Astrocyte (in vitro differentiated cells and primary cell): ENCODE data around the gene PATE1. TPM values are rescaled to one million over a fixed set of nuclear protein-coding genes. Genes with fewer than 3 reads are reported as not detected.
A peak's percentile ranks its signal among the peaks of the same experiment; 100 is the strongest.

ENCODE experiments used
- DNase-seq: peaks from one replicate; pipeline ENCODE4 v3.0.0-alpha.2; 2010; ENCODE audit warnings: low read depth
- FAIRE-seq: peaks from 2 replicates; lab custom pipeline; 2011; peaks lifted over from hg19 to GRCh38; lab: Jason Lieb, UNC
- H2AFZ ChIP-seq: 2 replicates; pipeline ENCODE4 v1.6.0; 2012; ENCODE audit warnings: low read depth, low read length, inconsistent platforms
- H3K27ac ChIP-seq: 2 replicates; pipeline ENCODE4 v1.5.1; 2011; ENCODE audit warnings: low read depth, low read length, inconsistent platforms
- H3K27me3 ChIP-seq: 2 replicates; pipeline ENCODE4 v1.6.0; 2011; ENCODE audit warnings: low read length, inconsistent platforms; ENCODE audit not compliant: insufficient read depth
- H3K36me3 ChIP-seq: 2 replicates; pipeline ENCODE4 v1.5.1; 2011; ENCODE audit warnings: low read length, inconsistent platforms; ENCODE audit not compliant: insufficient read depth
- H3K4me1 ChIP-seq: 2 replicates; pipeline ENCODE4 v1.5.1; 2011; ENCODE audit warnings: low read length, inconsistent platforms; ENCODE audit not compliant: insufficient read depth
- H3K4me2 ChIP-seq: 2 replicates; pipeline ENCODE4 v1.6.0; 2012; ENCODE audit warnings: low read length, inconsistent platforms
- H3K4me3 ChIP-seq: 2 replicates; pipeline ENCODE4 v1.5.1; 2011; ENCODE audit warnings: low read depth, mild to moderate bottlenecking, low read length, inconsistent platforms; ENCODE audit not compliant: insufficient read depth
- H3K79me2 ChIP-seq: 2 replicates; pipeline ENCODE4 v1.6.0; 2012; ENCODE audit warnings: mild to moderate bottlenecking, low read length, inconsistent platforms; ENCODE audit not compliant: insufficient read depth
- H3K9ac ChIP-seq: 2 replicates; pipeline ENCODE4 v1.6.0; 2012; ENCODE audit warnings: mild to moderate bottlenecking, low read length, inconsistent platforms
- H3K9me3 ChIP-seq: 2 replicates; pipeline ENCODE4 v1.5.1; 2012; ENCODE audit warnings: low read depth, mild to moderate bottlenecking, low read length, inconsistent platforms; ENCODE audit not compliant: insufficient read depth
- H4K20me1 ChIP-seq: 2 replicates; pipeline ENCODE4 v1.6.0; 2012; ENCODE audit warnings: low read length, inconsistent platforms; ENCODE audit not compliant: insufficient read depth
- H3K27ac Mint-ChIP-seq: one replicate; pipeline ENCODE4 v1.8.0; 2021; ENCODE audit warnings: mild to moderate bottlenecking, mixed read lengths; ENCODE audit not compliant: unreplicated experiment
- H3K27me3 Mint-ChIP-seq: one replicate; pipeline ENCODE4 v1.8.0; 2021; ENCODE audit warnings: low read depth, mixed read lengths; ENCODE audit not compliant: unreplicated experiment
- H3K36me3 Mint-ChIP-seq: one replicate; pipeline ENCODE4 v1.8.0; 2021; ENCODE audit warnings: low read depth, mixed read lengths; ENCODE audit not compliant: unreplicated experiment
- H3K4me1 Mint-ChIP-seq: one replicate; pipeline ENCODE4 v1.8.0; 2021; ENCODE audit warnings: low read depth, mixed read lengths; ENCODE audit not compliant: unreplicated experiment
- H3K4me3 Mint-ChIP-seq: one replicate; pipeline ENCODE4 v1.8.0; 2021; ENCODE audit warnings: mild to moderate bottlenecking, moderate library complexity, mixed read lengths; ENCODE audit not compliant: unreplicated experiment
- H3K9me3 Mint-ChIP-seq: one replicate; pipeline ENCODE4 v1.8.0; 2021; ENCODE audit warnings: mild to moderate bottlenecking, mixed read lengths; ENCODE audit not compliant: unreplicated experiment
- EZH2 ChIP-seq: IDR thresholded peaks from 2 replicates; pipeline ENCODE4 v1.6.1; 2012; ENCODE audit warnings: mild to moderate bottlenecking, low read length, inconsistent platforms; ENCODE audit not compliant: insufficient read depth
- total RNA-seq: library from RNA; stranded (reverse); gene quantifications from 2 replicates; pipeline ENCODE4 v1.2.1, GENCODE V29; 2021
- TF ChIP-seq, protein P1 (sequence below): IDR thresholded peaks from 2 replicates; pipeline ENCODE4 v1.5.1; 2011; ENCODE audit warnings: low read depth, mild to moderate bottlenecking, inconsistent platforms, low read length, moderate library complexity; ENCODE audit not compliant: insufficient read depth

The PATE1 gene
- total RNA-seq, 1 donor from 2014 or later = not detected

DNA sequence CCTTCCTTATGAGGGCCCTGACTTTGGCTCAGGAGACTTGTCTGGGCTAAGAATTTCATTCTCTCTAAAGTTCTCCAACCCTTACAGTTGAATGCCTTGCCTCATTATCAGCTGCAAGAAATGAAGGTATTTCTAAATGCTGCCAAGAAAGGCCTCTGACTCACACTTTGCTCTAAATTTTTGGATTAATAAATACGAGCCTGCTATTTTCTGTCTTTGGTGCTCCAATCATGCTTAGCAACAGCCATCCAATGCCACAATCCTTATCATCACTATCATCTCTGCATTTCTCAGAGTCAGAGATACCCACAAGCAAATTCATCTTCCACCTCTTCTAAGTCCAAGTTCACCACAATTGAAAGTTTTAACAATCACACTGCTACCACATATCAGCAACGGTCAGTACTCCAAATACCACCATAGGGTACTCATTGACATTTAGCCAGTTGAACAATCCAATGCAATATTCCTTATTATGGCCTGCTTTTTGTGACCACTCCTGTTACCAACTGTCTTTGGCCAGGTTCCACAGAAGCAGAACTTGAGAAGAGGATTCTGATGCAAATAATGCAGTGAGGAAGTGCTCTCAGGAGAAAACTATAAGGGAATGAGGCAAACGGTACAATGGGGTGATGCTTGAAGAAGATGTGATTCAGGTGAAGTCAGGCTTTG, 26.9 kb downstream of the PATE1 start:
- H4K20me1 ChIP-seq = no peaks in the 10 kb centered on the region
- no peaks in the 10 kb centered on the region for H3K36me3 ChIP-seq
- H3K4me1 ChIP-seq = peaks cover 14% of the 10 kb centered on the region
- DNase-seq (peak; percentile 100), FAIRE-seq (peak; percentile 92)
- no peak overlapping the region for H2AFZ ChIP-seq
- H3K27me3 ChIP-seq = no peaks in the 10 kb centered on the region
- Mint-ChIP-seq H3K9me3 (peaks cover 5% of the 10 kb centered on the region), H3K27ac (peak overlapping the region; percentile 13), H3K4me1 (peaks cover 16% of the 10 kb centered on the region), H3K36me3 (no peaks in the 10 kb centered on the region), H3K27me3 (peaks cover 28% of the 10 kb centered on the region), H3K4me3 (no peak overlapping the region)
- H3K79me2 ChIP-seq = no peaks in the 10 kb centered on the region
- TF ChIP-seq EZH2 = no peak
- TF ChIP-seq, protein P1, sequence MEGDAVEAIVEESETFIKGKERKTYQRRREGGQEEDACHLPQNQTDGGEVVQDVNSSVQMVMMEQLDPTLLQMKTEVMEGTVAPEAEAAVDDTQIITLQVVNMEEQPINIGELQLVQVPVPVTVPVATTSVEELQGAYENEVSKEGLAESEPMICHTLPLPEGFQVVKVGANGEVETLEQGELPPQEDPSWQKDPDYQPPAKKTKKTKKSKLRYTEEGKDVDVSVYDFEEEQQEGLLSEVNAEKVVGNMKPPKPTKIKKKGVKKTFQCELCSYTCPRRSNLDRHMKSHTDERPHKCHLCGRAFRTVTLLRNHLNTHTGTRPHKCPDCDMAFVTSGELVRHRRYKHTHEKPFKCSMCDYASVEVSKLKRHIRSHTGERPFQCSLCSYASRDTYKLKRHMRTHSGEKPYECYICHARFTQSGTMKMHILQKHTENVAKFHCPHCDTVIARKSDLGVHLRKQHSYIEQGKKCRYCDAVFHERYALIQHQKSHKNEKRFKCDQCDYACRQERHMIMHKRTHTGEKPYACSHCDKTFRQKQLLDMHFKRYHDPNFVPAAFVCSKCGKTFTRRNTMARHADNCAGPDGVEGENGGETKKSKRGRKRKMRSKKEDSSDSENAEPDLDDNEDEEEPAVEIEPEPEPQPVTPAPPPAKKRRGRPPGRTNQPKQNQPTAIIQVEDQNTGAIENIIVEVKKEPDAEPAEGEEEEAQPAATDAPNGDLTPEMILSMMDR = no peak
- H3K4me3 ChIP-seq = no peak overlapping the region
- peak overlapping the region; percentile 21 for H3K4me2 ChIP-seq
- H3K9ac ChIP-seq = no peak overlapping the region
- H3K27ac ChIP-seq = no peak overlapping the region
- no peaks in the 10 kb centered on the region for H3K9me3 ChIP-seq

DNA sequence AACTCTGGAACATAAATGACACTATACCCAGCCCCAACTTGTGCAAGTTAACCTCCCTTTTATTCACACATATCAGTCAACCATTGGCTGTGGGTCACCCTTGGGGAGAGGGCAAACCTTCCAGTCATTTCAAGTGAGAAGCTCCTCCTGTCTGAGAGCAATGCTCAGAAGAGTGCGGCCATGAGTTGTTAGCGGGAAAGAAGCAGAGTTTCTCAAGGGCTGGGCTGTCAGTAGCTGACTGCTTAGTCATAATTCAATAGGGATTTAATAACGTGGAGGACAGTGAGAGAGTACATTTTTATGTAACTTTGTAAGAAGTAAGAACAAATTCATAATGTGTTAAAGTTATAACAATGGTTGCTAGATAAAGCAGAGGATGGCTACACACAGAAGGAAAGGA, 27.4 kb downstream of the PATE1 start:
- Mint-ChIP-seq H3K4me1 (peaks cover 16% of the 10 kb centered on the region), H3K27ac (peak overlapping the region; percentile 59), H3K27me3 (peaks cover 24% of the 10 kb centered on the region), H3K36me3 (no peaks in the 10 kb centered on the region), H3K9me3 (peaks cover 5% of the 10 kb centered on the region), H3K4me3 (no peak overlapping the region)
- no peaks in the 10 kb centered on the region for H4K20me1 ChIP-seq
- H3K79me2 ChIP-seq = no peaks in the 10 kb centered on the region
- H3K36me3 ChIP-seq = no peaks in the 10 kb centered on the region
- H3K27ac ChIP-seq = no peak overlapping the region
- H3K4me3 ChIP-seq = no peak overlapping the region
- no peaks in the 10 kb centered on the region for H3K27me3 ChIP-seq
- peak; percentile 73 for DNase-seq
- no peak for FAIRE-seq
- H3K9me3 ChIP-seq = no peaks in the 10 kb centered on the region
- no peak overlapping the region for H3K9ac ChIP-seq
- H2AFZ ChIP-seq = no peak overlapping the region
- H3K4me2 ChIP-seq = peak overlapping the region; percentile 21
- no peak for TF ChIP-seq EZH2
- TF ChIP-seq, protein P1 = no peak
- peaks cover 14% of the 10 kb centered on the region for H3K4me1 ChIP-seq

DNA sequence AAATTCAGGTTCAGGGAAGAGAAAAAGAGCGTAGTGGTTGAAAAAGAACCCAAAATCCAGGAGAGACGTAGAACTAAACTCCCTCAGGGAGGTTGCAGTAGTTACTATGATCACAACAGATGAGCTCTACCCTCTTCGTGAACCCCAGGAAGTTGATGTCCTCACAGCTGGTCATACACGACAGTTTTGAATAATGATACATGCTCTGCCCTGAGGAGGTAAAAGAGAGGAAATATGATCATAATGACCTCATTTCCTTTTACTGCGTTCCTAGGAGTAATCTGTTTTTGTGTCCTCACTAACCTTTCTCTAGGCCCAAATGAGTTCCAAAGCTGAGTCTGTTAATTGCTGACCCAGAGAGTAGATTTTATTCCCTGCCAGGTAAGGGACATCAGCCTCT, 31.2 kb downstream of the PATE1 start:
- DNase-seq = peak; percentile 74
- H4K20me1 ChIP-seq = no peaks in the 10 kb centered on the region
- Mint-ChIP-seq H3K27me3 (peaks cover 7% of the 10 kb centered on the region), H3K9me3 (peaks cover 1% of the 10 kb centered on the region), H3K27ac (no peak overlapping the region), H3K4me1 (peaks cover 15% of the 10 kb centered on the region), H3K36me3 (no peaks in the 10 kb centered on the region), H3K4me3 (no peak overlapping the region)
- no peak for TF ChIP-seq EZH2
- TF ChIP-seq, protein P1 = no peak
- H3K79me2 ChIP-seq = no peaks in the 10 kb centered on the region
- no peak overlapping the region for H3K4me3 ChIP-seq
- no peak overlapping the region for H3K27ac ChIP-seq
- peaks cover 11% of the 10 kb centered on the region for H3K4me1 ChIP-seq
- no peak overlapping the region for H3K9ac ChIP-seq
- no peaks in the 10 kb centered on the region for H3K9me3 ChIP-seq
- no peaks in the 10 kb centered on the region for H3K36me3 ChIP-seq
- no peak for FAIRE-seq
- no peaks in the 10 kb centered on the region for H3K27me3 ChIP-seq
- H2AFZ ChIP-seq = peak overlapping the region; percentile 23
- no peak overlapping the region for H3K4me2 ChIP-seq
